Stimulated activated CD8-positive, alpha-beta memory T cell treated with anti-CD3 and anti-CD28 coated beads, Interleukin-7, amount 100 ng/mL, for 48 hours (primary cell): Measurements from ENCODE around the gene CIRBP.

ENCODE experiments used
- DNase-seq, 2 donors: peaks; one replicate each; pipeline ENCODE4 v3.0.0-alpha.2; 2020; ENCODE audit warnings: low read depth in 1 of 2; ENCODE audit errors: extremely low read depth in 1 of 2

Gene CIRBP

GRCh38 chr19:1266916-1267476 lies 2.1 kb upstream of the CIRBP start:
- DNase-seq: no peak

GRCh38 chr19:1267477-1268225 lies 1.5 kb upstream of the CIRBP start:
- DNase-seq: no peak

GRCh38 chr19:1268226-1269064 lies 687 bp upstream of the CIRBP start:
- no peak for DNase-seq

- DNase-seq: peak; percentile 70 to 77
Measured at GRCh38 chr19:1269478-1270212, 513 bp downstream of the CIRBP start.

- DNase-seq: no peak
Measured at GRCh38 chr19:1270213-1270853, 1.2 kb downstream of the CIRBP start.

GRCh38 chr19:1270854-1271527 lies 1.9 kb downstream of the CIRBP start:
- no peak for DNase-seq

- DNase-seq: no peak
Measured at GRCh38 chr19:1271528-1272422, 2.6 kb downstream of the CIRBP start.

- DNase-seq: no peak
Measured at GRCh38 chr19:1272423-1273262, 3.5 kb downstream of the CIRBP start.

- no peak for DNase-seq
Measured at GRCh38 chr19:1273263-1274041, 4.3 kb downstream of the CIRBP start.

GRCh38 chr19:1274081-1274851 lies 5.1 kb downstream of the CIRBP start:
- no peak for DNase-seq

- DNase-seq: no peak
Measured at GRCh38 chr19:1274852-1275259, 5.7 kb downstream of the CIRBP start.

- DNase-seq: peak; percentile 92 to 94
Measured at GRCh38 chr19:1275260-1275975, 6.3 kb downstream of the CIRBP start, which contains the start of gene FAM174C. TSS of gene FAM174C (plus strand) at chr19:1275530. CDS start at chr19:1275550, 20 bp downstream.

GRCh38 chr19:1275976-1276627 lies 7.0 kb downstream of the CIRBP start:
- no peak for DNase-seq

- DNase-seq: no peak
Measured at GRCh38 chr19:1276628-1277022, 7.5 kb downstream of the CIRBP start.

GRCh38 chr19:1277061-1277460 lies 7.9 kb downstream of the CIRBP start:
- no peak for DNase-seq
